ENCODE results near the gene ZBTB16. TPM values are rescaled to one million over a fixed set of nuclear protein-coding genes. Genes with fewer than 3 reads are reported as not detected.
A peak's percentile ranks its signal among the peaks of the same experiment; 100 is the strongest.

The ZBTB16 gene
- total and polyA plus RNA-seq, 8 donors = 3.4 to 55.6 (median 9.5) TPM

- ATAC-seq (no peak), DNase-seq (no peak)
- TF ChIP-seq CTCF (IDR thresholded peaks at IDR 0.05) = no peak
- H3K36me3 ChIP-seq = no peaks in the 10 kb centered on the region
- H3K9me3 ChIP-seq = no peaks in the 10 kb centered on the region
- intact Hi-C loops (cut with DNase I) = no loop called here
- peaks cover 21 to 76% of the 10 kb centered on the region in 2 donors for H3K4me1 ChIP-seq
- H3K27ac ChIP-seq = no peak overlapping the region
- H3K4me3 ChIP-seq = no peak overlapping the region
- no peaks in the 10 kb centered on the region for H3K27me3 ChIP-seq
Observed at GRCh38 chr11:114106047-114106446, 46.5 kb downstream of the ZBTB16 start.

- Histone ChIP-seq H3K4me1 (peaks cover 30 to 85% of the 10 kb centered on the region in 2 donors), H3K27me3 (no peaks in the 10 kb centered on the region), H3K36me3 (no peaks in the 10 kb centered on the region), H3K27ac (no peak overlapping the region), H3K9me3 (no peaks in the 10 kb centered on the region), H3K4me3 (no peak overlapping the region)
- DNase-seq (no peak), ATAC-seq (no peak)
- TF ChIP-seq CTCF (IDR thresholded peaks at IDR 0.05) = no peak
- intact Hi-C loops (cut with DNase I) = no loop called here
Observed at GRCh38 chr11:114106986-114107385, 47.5 kb downstream of the ZBTB16 start.

- intact Hi-C loops (cut with DNase I) = no loop called here
- DNase-seq (no peak), ATAC-seq (no peak)
- H3K36me3 ChIP-seq = no peaks in the 10 kb centered on the region
- H3K4me1 ChIP-seq = peaks cover 31 to 78% of the 10 kb centered on the region in 2 donors
- no peaks in the 10 kb centered on the region for H3K27me3 ChIP-seq
- H3K9me3 ChIP-seq = no peaks in the 10 kb centered on the region
- TF ChIP-seq CTCF (IDR thresholded peaks at IDR 0.05) = no peak
- no peak overlapping the region for H3K4me3 ChIP-seq
- peak overlapping the region in 1 of 2 donors; percentile 15 for H3K27ac ChIP-seq
Observed at GRCh38 chr11:114108501-114109205, 49.1 kb downstream of the ZBTB16 start.

GRCh38 chr11:114109206-114110090 lies 49.9 kb downstream of the ZBTB16 start:
- no peak overlapping the region for H3K4me3 ChIP-seq
- intact Hi-C loops (cut with DNase I) = no loop called here
- no peaks in the 10 kb centered on the region for H3K9me3 ChIP-seq
- no peak for ATAC-seq
- DNase-seq = no peak
- peak overlapping the region in 1 of 2 donors; percentile 34 for H3K27ac ChIP-seq
- H3K36me3 ChIP-seq = no peaks in the 10 kb centered on the region
- H3K27me3 ChIP-seq = no peaks in the 10 kb centered on the region
- TF ChIP-seq CTCF (IDR thresholded peaks at IDR 0.05) = no peak
- H3K4me1 ChIP-seq = peaks cover 31 to 73% of the 10 kb centered on the region in 2 donors

GRCh38 chr11:114110123-114110522 lies 50.6 kb downstream of the ZBTB16 start:
- no peak for TF ChIP-seq CTCF (IDR thresholded peaks at IDR 0.05)
- H3K4me1 ChIP-seq = peaks cover 36 to 70% of the 10 kb centered on the region in 2 donors
- intact Hi-C loops (cut with DNase I) = no loop called here

More at GRCh38 chr11:114110123-114110522, 50.6 kb downstream of the ZBTB16 start:
- Histone ChIP-seq H3K27me3 (no peaks in the 10 kb centered on the region), H3K36me3 (no peaks in the 10 kb centered on the region), H3K4me3 (no peak overlapping the region), H3K27ac (peak overlapping the region in 1 of 2 donors; percentile 34), H3K9me3 (no peaks in the 10 kb centered on the region)
- ATAC-seq (no peak), DNase-seq (no peak)

Data from left lung (tissue), 10 donors.